H9 (cell line): ENCODE results near the gene KRT80. TPM values are rescaled to one million over a fixed set of nuclear protein-coding genes. Genes with fewer than 3 reads are reported as not detected.

Experiments used
- DNase-seq: peaks from one replicate; pipeline ENCODE4 v3.0.0-alpha.2; 2017
- H2AFZ ChIP-seq: one replicate; pipeline ENCODE4 v1.6.1; 2013; ENCODE audit warnings: mild to moderate bottlenecking, low read length, control low read depth, moderate library complexity
- H2AK5ac ChIP-seq: 2 replicates; pipeline ENCODE4 v1.6.1; 2013; ENCODE audit warnings: low read length, control low read depth, mixed read lengths; ENCODE audit not compliant: insufficient read length
- H2BK120ac ChIP-seq: one replicate; pipeline ENCODE4 v1.6.1; 2013; ENCODE audit warnings: low read depth, mild to moderate bottlenecking, low read length, control low read depth, inconsistent platforms; ENCODE audit not compliant: poor library complexity, severe bottlenecking
- H2BK12ac ChIP-seq: 2 replicates; pipeline ENCODE4 v1.6.1; 2013; ENCODE audit warnings: low read length, control low read depth, mixed read lengths, low read depth; ENCODE audit not compliant: insufficient read length
- H2BK15ac ChIP-seq: 2 replicates; pipeline ENCODE4 v1.6.1; 2013; ENCODE audit warnings: low read depth, low read length, control low read depth
- H2BK20ac ChIP-seq: one replicate; pipeline ENCODE4 v1.6.1; 2013; ENCODE audit warnings: low read depth, mild to moderate bottlenecking, low read length, control low read depth, inconsistent platforms; ENCODE audit not compliant: poor library complexity, severe bottlenecking
- H2BK5ac ChIP-seq: 2 replicates; pipeline ENCODE4 v1.6.1; 2013; ENCODE audit warnings: low read length, control low read depth, mixed read lengths; ENCODE audit not compliant: insufficient read length
- H3K14ac ChIP-seq: 2 replicates; pipeline ENCODE4 v1.6.1; 2013; ENCODE audit warnings: low read length, control low read depth; ENCODE audit not compliant: insufficient read depth
- H3K18ac ChIP-seq: 2 replicates; pipeline ENCODE4 v1.6.1; 2013; ENCODE audit warnings: low read depth, mild to moderate bottlenecking, mixed read lengths, low read length, control low read depth; ENCODE audit not compliant: insufficient read length
- H3K23ac ChIP-seq: 2 replicates; pipeline ENCODE4 v1.6.1; 2013; ENCODE audit warnings: low read length, control low read depth, mixed read lengths, low read depth; ENCODE audit not compliant: insufficient read length
- H3K23me2 ChIP-seq: 2 replicates; pipeline ENCODE4 v1.6.1; 2013; ENCODE audit warnings: low read depth, mild to moderate bottlenecking, mixed read lengths, low read length, control low read depth; ENCODE audit not compliant: insufficient read length, poor library complexity, severe bottlenecking
- H3K27ac ChIP-seq: 2 replicates; pipeline ENCODE4 v1.5.1; 2013; ENCODE audit warnings: low read length, control low read depth, mixed read lengths, low read depth; ENCODE audit not compliant: insufficient read length
- H3K27me3 ChIP-seq: 2 replicates; pipeline ENCODE4 v1.6.1; 2013; ENCODE audit warnings: low read length, control low read depth, inconsistent platforms; ENCODE audit not compliant: insufficient read depth
- H3K4ac ChIP-seq: 2 replicates; pipeline ENCODE4 v1.6.1; 2013; ENCODE audit warnings: low read depth, mild to moderate bottlenecking, control low read depth, inconsistent platforms, low read length, moderate library complexity
- H3K4me1 ChIP-seq: 2 replicates; pipeline ENCODE4 v1.6.1; 2013; ENCODE audit warnings: low read length, control low read depth, inconsistent platforms; ENCODE audit not compliant: insufficient read depth
- H3K4me2 ChIP-seq: 2 replicates; pipeline ENCODE4 v1.6.1; 2013; ENCODE audit warnings: low read length, control low read depth, mixed read lengths; ENCODE audit not compliant: insufficient read length, insufficient read depth
- H3K56ac ChIP-seq: 2 replicates; pipeline ENCODE4 v1.6.1; 2013; ENCODE audit warnings: low read depth, mild to moderate bottlenecking, mixed read lengths, low read length, control low read depth; ENCODE audit not compliant: insufficient read length
- H3K79me1 ChIP-seq: 2 replicates; pipeline ENCODE4 v1.6.1; 2013; ENCODE audit warnings: low read depth, mild to moderate bottlenecking, moderate library complexity, low read length, control low read depth, inconsistent platforms; ENCODE audit not compliant: insufficient read depth, poor library complexity, severe bottlenecking
- H3K79me2 ChIP-seq: 2 replicates; pipeline ENCODE4 v1.6.1; 2013; ENCODE audit warnings: low read length, control low read depth, inconsistent platforms; ENCODE audit not compliant: insufficient read depth
- H3K9ac ChIP-seq: 2 replicates; pipeline ENCODE4 v1.6.1; 2013; ENCODE audit warnings: low read length, control low read depth, mixed read lengths; ENCODE audit not compliant: insufficient read length; ENCODE audit errors: extremely low read depth
- H3K9me3 ChIP-seq: one replicate; pipeline ENCODE4 v1.6.1; 2013; ENCODE audit warnings: low read depth, low read length, inconsistent platforms; ENCODE audit not compliant: control insufficient read depth
- H3T11ph ChIP-seq: one replicate; pipeline ENCODE4 v1.6.1; 2013; ENCODE audit warnings: mild to moderate bottlenecking, low read length, control low read depth, inconsistent platforms
- H4K20me1 ChIP-seq: one replicate; pipeline ENCODE4 v1.6.1; 2013; ENCODE audit not compliant: control insufficient read depth, insufficient read length, insufficient read depth
- H4K5ac ChIP-seq: 2 replicates; pipeline ENCODE4 v1.6.1; 2013; ENCODE audit warnings: low read depth, mild to moderate bottlenecking, mixed read lengths, low read length, control low read depth; ENCODE audit not compliant: insufficient read length
- H4K8ac ChIP-seq: replicated peaks from 2 replicates; pipeline ENCODE4 v1.6.1; 2013; ENCODE audit warnings: low read length, control low read depth, mixed read lengths, low read depth; ENCODE audit not compliant: insufficient read length
- H4K91ac ChIP-seq: 2 replicates; pipeline ENCODE4 v1.6.1; 2013; ENCODE audit warnings: low read depth, mild to moderate bottlenecking, moderate library complexity, mixed read lengths, low read length, control low read depth; ENCODE audit not compliant: insufficient read length
- H3K27ac Mint-ChIP-seq, 3 experiments: 2 replicates in 2 of 3; 3 replicates in 1 of 3; pipeline ENCODE4 v1.8.0; 2020 to 2021; ENCODE audit warnings: mixed read lengths in 3 of 3, mild to moderate bottlenecking in 1 of 3, moderate library complexity in 1 of 3
- H3K27me3 Mint-ChIP-seq: 2 replicates; pipeline ENCODE4 v1.8.0; 2021; ENCODE audit warnings: low read depth, mild to moderate bottlenecking, moderate library complexity, mixed read lengths
- H3K36me3 Mint-ChIP-seq, 3 experiments: 2 replicates in 2 of 3; 3 replicates in 1 of 3; pipeline ENCODE4 v1.8.0; 2020 to 2021; ENCODE audit warnings: low read depth in 3 of 3, mixed read lengths in 3 of 3; ENCODE audit not compliant: insufficient read depth in 1 of 3
- H3K4me1 Mint-ChIP-seq, 2 experiments: 2 replicates each; pipeline ENCODE4 v1.8.0; 2020; ENCODE audit warnings: mixed read lengths in 2 of 2
- H3K4me3 Mint-ChIP-seq, 2 experiments: 2 replicates in 1 of 2; 3 replicates in 1 of 2; pipeline ENCODE4 v1.8.0; 2020 to 2021; ENCODE audit warnings: mild to moderate bottlenecking in 2 of 2, mixed read lengths in 2 of 2, moderate library complexity in 1 of 2
- H3K9me3 Mint-ChIP-seq, 2 experiments: 2 replicates in 1 of 2; 3 replicates in 1 of 2; pipeline ENCODE4 v1.8.0; 2020; ENCODE audit warnings: mild to moderate bottlenecking in 2 of 2, mixed read lengths in 2 of 2, moderate library complexity in 1 of 2
- WGBS: extraction: QIAGEN DNeasy Blood & Tissue Kit; methylation state at CpG from one replicate; pipeline ENCODE4 v1.1.7; 2013; ENCODE audit warnings: missing lambda C conversion rate, low lambda C conversion rate, mixed read lengths; ENCODE audit not compliant: insufficient read length; ENCODE audit errors: extremely low coverage; 5-methylcytosine and 5-hydroxymethylcytosine counted together
- total RNA-seq: library from RNA; stranded (reverse); gene quantifications from 2 replicates; pipeline ENCODE4 v1.2.1, GENCODE V29; 2021
- TF ChIP-seq, protein P1 (sequence below): fragments of 200-600 bp; sonication (generic); conservative IDR thresholded peaks from 3 replicates; pipeline ENCODE4 v1.8.0; 2021; ENCODE audit warnings: antibody characterized with exemption, mild to moderate bottlenecking

Gene KRT80
- total RNA-seq, 1 experiment from 2014 or later: not detected

DNA sequence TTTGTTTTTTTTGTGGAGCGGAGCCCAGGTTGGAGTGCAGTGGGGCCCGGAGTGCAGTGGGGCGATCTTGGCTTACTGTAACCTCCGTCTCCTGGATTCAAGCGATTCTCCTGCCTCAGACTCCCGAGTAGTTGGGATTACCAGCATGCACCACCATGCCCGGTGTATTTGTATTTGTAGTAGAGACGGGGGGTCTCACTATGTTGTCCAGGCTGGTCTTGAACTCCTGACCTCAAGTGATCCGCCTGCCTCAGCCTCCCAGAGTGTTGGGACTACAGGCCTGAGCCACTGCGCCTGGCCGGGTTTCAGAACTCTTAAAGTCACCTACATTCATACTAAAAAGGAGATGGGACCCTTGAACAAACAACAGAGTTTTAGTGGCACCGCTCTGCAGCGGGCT is 52.7 kb downstream of the KRT80 start:
- H2BK5ac ChIP-seq: no peak overlapping the region
- 0 out of 2 replicates have a peak, but pooled peaks cover 2% of the 10 kb centered on the region for H3K4me1 ChIP-seq
- Mint-ChIP-seq H3K4me3 (no peak overlapping the region), H3K27ac (no peak overlapping the region), H3K4me1 (peaks cover 22 to 34% of the 10 kb centered on the region in 2 experiments), H3K27me3 (peaks cover 9% of the 10 kb centered on the region; the same call in 1 of the 2 replicates), H3K9me3 (no peaks in the 10 kb centered on the region; a peak in 2 of 5 replicates), H3K36me3 (no peaks in the 10 kb centered on the region)
- no peak overlapping the region for H4K91ac ChIP-seq
- no peaks in the 10 kb centered on the region; the same call in 1 of the 2 replicates for H3K27me3 ChIP-seq
- no peak overlapping the region for H3K23ac ChIP-seq
- H3K56ac ChIP-seq: no peak overlapping the region
- H3K14ac ChIP-seq: no peak overlapping the region
- no peak overlapping the region for H4K8ac ChIP-seq
- no peaks in the 10 kb centered on the region for H4K20me1 ChIP-seq
- H3K4me2 ChIP-seq: no peak overlapping the region
- WGBS: no CpG with 5 or more reads among the region's 13 CpGs
- H4K5ac ChIP-seq: no peak overlapping the region
- no peak overlapping the region for H3T11ph ChIP-seq
- no peak overlapping the region for H3K4ac ChIP-seq
- no peak overlapping the region for H3K27ac ChIP-seq
- no peak overlapping the region for H2BK15ac ChIP-seq
- H2BK12ac ChIP-seq: no peak overlapping the region
- H3K18ac ChIP-seq: no peak overlapping the region
- H2AK5ac ChIP-seq: no peak overlapping the region
- H2BK20ac ChIP-seq: no peak overlapping the region
- H3K23me2 ChIP-seq: no peaks in the 10 kb centered on the region
- TF ChIP-seq, protein P1, sequence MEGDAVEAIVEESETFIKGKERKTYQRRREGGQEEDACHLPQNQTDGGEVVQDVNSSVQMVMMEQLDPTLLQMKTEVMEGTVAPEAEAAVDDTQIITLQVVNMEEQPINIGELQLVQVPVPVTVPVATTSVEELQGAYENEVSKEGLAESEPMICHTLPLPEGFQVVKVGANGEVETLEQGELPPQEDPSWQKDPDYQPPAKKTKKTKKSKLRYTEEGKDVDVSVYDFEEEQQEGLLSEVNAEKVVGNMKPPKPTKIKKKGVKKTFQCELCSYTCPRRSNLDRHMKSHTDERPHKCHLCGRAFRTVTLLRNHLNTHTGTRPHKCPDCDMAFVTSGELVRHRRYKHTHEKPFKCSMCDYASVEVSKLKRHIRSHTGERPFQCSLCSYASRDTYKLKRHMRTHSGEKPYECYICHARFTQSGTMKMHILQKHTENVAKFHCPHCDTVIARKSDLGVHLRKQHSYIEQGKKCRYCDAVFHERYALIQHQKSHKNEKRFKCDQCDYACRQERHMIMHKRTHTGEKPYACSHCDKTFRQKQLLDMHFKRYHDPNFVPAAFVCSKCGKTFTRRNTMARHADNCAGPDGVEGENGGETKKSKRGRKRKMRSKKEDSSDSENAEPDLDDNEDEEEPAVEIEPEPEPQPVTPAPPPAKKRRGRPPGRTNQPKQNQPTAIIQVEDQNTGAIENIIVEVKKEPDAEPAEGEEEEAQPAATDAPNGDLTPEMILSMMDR: no peak
- no peaks in the 10 kb centered on the region for H3K79me1 ChIP-seq
- H3K9ac ChIP-seq: no peak overlapping the region
- H3K79me2 ChIP-seq: no peaks in the 10 kb centered on the region
- H2AFZ ChIP-seq: no peak overlapping the region
- no peak for DNase-seq
- no peak overlapping the region for H2BK120ac ChIP-seq
- H3K9me3 ChIP-seq: no peaks in the 10 kb centered on the region
